Measurements from ENCODE around the gene SLC35E3. TPM values are rescaled to one million over a fixed set of nuclear protein-coding genes. Genes with fewer than 3 reads are reported as not detected.
A peak's percentile ranks its signal among the peaks of the same experiment; 100 is the strongest.

SLC35E3 gene
- total RNA-seq, 1 donor from 2014 or later, result 9.5 TPM

DNA sequence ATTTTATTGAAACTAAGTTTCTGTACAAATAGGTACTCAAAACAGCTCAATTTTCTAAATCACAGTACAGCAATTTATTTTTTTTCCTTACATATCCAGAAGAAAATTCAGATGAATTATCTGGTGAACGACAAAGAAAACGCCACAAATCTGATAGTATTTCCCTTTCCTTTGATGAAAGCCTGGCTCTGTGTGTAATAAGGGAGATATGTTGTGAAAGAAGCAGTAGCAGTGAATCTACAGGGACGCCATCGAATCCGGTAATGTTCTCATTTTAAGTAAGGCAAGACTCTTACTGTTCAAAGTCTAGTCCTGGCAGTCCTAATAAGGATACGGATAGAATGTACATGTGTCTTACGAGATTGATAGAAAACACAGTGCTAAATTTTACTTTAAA, 82.7 kb downstream of the SLC35E3 start:
- Mint-ChIP-seq H3K4me3 (ENCODE audit: unreplicated experiment) (no peak overlapping the region), H3K27ac (ENCODE audit: unreplicated experiment) (peak overlapping the region; percentile 24), H3K36me3 (ENCODE audit: unreplicated experiment) (peaks cover 54% of the 10 kb centered on the region), H3K27me3 (ENCODE audit: unreplicated experiment) (no peaks in the 10 kb centered on the region), H3K9me3 (ENCODE audit: unreplicated experiment) (no peaks in the 10 kb centered on the region), H3K4me1 (ENCODE audit: unreplicated experiment) (no peaks in the 10 kb centered on the region)
- no peak for DNase-seq (ENCODE audit: extremely low spot score, unreplicated experiment)
- TF ChIP-seq, protein P1, sequence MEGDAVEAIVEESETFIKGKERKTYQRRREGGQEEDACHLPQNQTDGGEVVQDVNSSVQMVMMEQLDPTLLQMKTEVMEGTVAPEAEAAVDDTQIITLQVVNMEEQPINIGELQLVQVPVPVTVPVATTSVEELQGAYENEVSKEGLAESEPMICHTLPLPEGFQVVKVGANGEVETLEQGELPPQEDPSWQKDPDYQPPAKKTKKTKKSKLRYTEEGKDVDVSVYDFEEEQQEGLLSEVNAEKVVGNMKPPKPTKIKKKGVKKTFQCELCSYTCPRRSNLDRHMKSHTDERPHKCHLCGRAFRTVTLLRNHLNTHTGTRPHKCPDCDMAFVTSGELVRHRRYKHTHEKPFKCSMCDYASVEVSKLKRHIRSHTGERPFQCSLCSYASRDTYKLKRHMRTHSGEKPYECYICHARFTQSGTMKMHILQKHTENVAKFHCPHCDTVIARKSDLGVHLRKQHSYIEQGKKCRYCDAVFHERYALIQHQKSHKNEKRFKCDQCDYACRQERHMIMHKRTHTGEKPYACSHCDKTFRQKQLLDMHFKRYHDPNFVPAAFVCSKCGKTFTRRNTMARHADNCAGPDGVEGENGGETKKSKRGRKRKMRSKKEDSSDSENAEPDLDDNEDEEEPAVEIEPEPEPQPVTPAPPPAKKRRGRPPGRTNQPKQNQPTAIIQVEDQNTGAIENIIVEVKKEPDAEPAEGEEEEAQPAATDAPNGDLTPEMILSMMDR (IDR thresholded peaks at IDR 0.05), result no peak

Other genes with a start within 250 kb of the SLC35E3 start
- gene RAP1B, start 135.3 kb upstream of the SLC35E3 start, total RNA-seq, result 179 and 182 TPM in 2 replicates
- 35.6 and 37.3 TPM in 2 replicates for gene NUP107, start 59.2 kb upstream of the SLC35E3 start, total RNA-seq
- 131 and 132 TPM in 2 replicates for gene MDM2, start 62.0 kb downstream of the SLC35E3 start, total RNA-seq
- 0.21 and 1.0 TPM in 2 replicates for gene CPM, start 187.0 kb downstream of the SLC35E3 start, total RNA-seq

Measured in osteocyte (in vitro differentiated cells).